CMK (cell line): ENCODE results near the gene CUX1.
"Not testable (repeated sequence)": the region's sequence is repeated elsewhere in the genome, so short reads cannot be mapped to it uniquely, and the experiment has no call there.

Experiments
- DNase-seq: peaks from one replicate; pipeline ENCODE4 v3.0.0-alpha.2; 2010; ENCODE audit warnings: low read depth

CUX1 gene, protein sequence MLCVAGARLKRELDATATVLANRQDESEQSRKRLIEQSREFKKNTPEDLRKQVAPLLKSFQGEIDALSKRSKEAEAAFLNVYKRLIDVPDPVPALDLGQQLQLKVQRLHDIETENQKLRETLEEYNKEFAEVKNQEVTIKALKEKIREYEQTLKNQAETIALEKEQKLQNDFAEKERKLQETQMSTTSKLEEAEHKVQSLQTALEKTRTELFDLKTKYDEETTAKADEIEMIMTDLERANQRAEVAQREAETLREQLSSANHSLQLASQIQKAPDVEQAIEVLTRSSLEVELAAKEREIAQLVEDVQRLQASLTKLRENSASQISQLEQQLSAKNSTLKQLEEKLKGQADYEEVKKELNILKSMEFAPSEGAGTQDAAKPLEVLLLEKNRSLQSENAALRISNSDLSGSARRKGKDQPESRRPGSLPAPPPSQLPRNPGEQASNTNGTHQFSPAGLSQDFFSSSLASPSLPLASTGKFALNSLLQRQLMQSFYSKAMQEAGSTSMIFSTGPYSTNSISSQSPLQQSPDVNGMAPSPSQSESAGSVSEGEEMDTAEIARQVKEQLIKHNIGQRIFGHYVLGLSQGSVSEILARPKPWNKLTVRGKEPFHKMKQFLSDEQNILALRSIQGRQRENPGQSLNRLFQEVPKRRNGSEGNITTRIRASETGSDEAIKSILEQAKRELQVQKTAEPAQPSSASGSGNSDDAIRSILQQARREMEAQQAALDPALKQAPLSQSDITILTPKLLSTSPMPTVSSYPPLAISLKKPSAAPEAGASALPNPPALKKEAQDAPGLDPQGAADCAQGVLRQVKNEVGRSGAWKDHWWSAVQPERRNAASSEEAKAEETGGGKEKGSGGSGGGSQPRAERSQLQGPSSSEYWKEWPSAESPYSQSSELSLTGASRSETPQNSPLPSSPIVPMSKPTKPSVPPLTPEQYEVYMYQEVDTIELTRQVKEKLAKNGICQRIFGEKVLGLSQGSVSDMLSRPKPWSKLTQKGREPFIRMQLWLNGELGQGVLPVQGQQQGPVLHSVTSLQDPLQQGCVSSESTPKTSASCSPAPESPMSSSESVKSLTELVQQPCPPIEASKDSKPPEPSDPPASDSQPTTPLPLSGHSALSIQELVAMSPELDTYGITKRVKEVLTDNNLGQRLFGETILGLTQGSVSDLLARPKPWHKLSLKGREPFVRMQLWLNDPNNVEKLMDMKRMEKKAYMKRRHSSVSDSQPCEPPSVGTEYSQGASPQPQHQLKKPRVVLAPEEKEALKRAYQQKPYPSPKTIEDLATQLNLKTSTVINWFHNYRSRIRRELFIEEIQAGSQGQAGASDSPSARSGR (N-terminal part only)

DNA sequence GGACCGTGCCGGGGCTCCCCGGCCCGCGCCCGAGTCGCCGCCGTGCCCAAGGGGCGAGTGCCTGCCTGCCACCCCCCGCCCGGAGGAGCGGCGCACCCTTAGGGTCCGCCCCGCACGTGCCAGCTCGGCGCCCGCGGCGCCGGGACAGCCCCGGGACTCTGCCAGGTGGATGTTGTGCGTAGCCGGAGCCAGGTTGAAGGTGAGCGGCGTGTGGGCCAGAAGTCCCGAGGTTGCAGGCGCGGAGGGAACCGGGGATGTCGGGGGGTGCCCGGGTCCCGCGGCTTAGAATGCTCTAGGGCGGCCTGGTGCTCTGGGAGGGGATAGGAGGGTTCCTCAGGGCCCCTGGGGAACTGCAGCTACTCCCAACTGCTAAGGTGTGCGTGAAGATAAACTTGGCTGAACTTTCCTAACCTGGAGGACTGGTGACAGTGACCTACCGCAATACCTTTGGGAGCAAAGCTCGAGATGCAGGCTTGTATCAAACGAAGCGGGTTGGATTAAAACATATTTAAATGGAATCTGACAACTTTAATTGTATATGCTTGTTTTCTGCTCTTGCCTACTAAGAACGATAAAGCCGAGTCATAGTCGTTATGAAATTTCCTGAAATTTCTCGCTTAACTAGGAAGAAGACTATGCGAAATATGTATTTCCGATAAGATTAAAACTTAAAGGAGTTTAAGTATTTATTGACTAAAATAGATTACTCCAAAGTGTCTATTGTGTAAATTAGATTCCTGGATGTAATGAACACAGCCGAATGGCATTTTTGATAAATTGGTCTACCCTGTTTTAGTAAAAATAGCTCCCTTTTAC, at the start of gene CUX1:
Gene CUX1, plus strand, starts transcription at position 156 of the 816 bp plus-strand sequence. Its CDS starts 14 bp downstream, at position 170.
- no peak for DNase-seq

DNA sequence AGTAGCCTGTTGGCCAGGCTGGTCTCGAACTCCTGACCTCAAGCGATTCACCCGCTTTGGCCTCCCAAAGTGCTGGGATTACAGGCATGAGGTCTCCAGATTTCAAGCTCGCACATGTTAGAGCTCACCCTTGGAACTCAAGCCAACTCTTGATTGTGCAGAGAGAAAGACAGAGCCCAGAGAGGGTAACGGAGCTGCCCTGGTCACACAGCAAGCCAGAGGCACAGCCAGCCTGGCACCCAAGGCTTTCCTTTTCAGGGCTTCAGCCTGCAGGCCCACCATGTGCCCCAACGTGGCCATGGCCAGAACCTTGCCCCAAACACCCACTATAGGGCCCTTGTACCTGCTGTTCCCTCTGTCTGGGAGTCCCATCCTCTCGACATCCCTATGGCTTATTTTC, 49.1 kb upstream of the CUX1 start:
- no peak for DNase-seq

DNA sequence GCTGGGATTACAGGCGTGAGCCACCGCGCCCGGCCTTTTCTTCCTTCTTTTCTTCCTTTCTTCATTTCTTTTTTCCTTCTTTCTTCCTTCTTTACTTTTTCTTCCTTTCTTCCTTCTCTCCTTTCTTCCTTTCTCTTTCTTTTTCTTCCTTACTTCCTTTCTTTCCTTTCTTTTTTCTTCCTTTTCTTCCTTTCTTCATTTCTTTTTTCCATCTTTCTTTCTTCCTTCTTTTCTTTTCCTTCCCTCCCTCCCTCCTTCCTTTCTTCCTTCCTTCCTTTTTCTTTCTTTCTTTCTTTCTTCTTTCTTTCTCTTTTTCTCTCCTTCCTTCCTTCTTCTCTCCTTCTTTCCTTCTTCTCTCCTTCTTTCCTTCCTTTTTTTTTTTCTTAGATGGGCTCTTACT, 47.0 kb upstream of the CUX1 start:
- no peak for DNase-seq

DNA sequence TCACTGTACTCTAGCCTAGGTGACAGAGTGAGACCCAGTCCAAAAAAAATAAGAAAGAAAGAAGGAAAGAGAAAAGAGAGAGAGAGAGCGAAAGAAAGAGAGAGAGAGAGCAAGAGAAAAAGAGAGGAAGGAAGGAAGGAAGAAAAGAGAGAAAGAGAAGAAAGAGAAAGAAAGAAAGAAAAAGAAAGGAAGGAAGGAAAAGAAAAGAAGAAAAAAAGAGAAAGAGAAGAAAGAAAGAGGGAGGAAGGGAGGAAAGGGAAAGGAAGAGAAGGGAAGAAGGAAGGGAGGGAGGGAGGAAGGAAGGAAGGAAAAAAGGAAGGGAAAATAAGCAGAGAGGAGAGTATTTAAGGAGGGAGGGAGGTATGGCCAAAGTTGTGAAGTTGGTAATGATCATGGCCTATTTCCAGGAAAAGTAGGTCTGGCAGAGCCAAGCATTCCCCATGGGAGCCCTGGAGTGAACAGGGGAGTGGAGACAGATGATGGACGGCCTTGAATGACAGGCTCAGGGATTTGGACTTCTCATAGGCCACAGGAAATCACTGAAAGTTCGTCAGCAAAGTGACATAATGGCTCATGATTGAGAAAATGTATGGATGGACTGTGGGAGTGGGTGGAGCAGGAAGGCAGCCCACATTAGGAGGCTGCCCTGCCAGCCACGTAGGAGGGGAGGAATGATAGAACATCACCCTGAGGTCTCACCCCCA, 44.8 kb upstream of the CUX1 start:
- no peak for DNase-seq

DNA sequence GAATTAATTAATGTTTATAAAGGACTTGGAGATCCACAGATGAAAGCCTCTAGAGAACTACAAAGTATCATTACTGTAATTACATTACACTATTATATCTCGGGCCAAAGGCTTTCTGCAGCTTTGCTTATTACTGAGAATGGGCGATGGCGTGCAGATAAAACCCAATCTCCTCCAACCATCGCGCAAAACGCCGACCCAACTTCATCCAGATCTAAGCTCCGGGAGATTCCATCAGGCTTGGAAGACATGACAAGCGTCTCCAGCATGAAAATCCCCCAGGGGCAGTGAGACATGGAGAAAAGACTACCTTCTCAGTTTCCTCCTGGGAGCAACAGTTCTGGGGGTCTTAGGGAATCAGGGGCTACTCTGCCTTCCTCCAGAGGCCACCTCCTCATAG, 42.2 kb upstream of the CUX1 start:
- no peak for DNase-seq

DNA sequence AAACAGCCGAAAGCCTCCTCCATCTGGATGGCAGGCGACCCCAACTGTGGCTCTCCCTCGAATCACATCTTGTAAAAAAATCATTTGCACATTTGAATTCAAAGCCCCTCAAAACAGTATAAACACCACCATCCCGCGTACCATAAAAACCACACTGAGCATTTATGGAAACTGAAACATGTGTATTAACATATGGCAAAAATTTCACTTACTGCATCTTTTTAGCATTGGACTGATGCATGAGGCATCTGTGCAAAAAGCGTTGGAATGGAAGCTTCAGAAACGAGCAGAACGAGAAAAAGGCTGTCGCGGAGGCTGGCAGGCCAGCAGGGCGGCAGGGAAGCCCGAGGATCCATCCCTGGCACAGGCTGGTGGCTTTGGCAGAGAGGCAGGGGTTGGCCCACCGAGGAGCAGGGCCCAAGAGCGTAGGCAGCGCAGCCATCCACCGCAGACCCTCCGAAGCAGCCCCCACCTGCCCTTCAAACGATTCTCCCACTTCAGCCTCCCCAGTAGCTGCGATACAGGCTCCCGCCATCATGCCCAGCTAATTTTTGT, 39.3 kb upstream of the CUX1 start:
- no peak for DNase-seq

DNA sequence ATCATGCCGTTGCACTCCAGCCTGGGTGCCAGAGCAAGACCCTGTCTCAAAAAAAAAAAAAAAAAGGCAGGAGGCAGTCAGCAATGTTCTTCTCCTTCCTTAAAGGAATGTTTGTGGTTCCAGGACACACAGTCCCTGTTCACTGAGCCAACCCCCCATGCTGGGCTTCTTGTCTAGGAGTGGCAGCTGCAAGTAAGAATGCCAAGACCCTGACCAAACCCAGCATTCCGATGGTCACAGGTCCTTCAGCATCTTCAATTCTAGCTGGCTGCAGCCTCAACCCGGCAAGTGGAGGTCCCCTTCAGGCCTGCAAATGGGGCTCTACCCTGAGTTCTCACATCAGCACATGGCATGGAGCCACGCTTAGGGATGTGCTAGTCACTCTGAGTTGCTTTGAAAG, 38.2 kb upstream of the CUX1 start:
- no peak for DNase-seq

DNA sequence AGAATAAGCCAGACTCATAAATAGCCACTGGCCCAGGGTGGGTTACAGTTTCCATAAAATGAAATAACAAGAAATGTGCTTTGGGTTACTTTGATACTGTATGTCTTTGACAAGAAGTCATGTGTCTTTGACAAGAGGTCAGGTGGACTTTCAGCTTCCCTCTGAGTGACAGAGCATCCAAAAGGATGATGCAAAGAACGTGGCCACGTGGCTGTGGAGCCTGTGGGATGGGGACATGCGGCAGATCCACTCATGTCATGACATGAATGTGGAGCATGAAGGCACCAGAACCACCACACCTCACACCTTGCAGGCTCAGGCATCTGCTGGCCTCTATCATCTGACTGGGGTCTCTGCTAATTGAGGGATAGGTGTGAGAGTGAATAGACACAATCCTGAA, 37.1 kb upstream of the CUX1 start:
- no peak for DNase-seq

DNA sequence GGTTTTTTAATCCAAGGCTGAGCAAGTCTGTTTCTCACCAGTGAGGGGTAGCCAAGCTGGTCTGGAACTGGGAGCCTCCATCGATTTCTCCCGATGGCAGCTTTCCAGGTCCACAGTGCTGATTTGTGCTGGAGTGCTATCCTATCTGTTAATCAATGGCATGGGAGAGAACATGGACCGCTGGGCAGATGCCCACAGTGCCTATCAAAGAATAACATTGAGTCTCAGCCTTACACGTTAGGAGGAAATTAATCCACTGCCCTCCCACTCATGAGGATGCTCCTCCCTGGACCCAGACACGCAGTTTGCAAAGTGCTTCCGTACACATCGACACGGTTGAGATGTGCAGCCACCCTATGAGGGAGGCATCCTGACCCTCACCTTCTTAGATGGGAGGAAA, 36.0 kb upstream of the CUX1 start:
- DNase-seq = no peak

DNA sequence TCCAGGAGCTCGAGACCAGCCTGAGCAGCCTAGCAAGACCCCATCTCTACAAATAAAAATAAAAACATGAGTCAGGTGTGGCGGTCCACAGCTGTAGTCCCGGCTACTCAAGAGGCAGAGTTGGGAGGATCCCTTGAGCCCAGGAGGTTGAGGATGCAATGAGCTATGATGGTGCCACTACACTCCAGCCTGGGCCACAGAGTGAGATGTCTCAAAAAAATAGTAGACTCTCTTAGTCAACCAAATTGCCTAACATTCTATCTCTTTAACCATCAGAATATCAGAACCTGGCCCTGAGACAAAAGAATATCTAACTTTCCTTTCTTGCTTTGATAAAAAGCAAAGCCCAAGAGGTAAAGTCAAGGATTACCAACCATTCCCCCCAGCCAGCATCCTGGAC, 35.0 kb upstream of the CUX1 start:
- no peak for DNase-seq

DNA sequence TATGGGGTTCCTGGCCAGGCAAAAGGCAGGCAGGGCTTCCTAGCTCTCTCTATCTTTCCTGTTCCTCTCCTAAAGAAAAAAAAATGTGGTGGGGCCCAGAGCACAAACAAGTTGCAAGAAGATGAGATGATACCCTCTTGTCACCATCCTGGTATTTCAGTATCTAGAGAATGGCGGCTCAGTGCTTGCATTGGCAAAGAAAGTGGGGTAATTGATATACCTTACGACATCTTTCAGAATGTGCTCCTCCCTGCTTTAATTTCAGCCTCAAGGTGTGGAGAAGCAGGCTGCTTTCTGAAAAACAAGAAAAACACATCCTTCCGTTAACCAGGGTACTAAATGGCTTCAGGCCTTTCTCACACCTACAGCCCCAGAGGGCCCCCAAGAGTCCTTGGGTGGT, 34.5 kb upstream of the CUX1 start:
- DNase-seq = no peak

DNA sequence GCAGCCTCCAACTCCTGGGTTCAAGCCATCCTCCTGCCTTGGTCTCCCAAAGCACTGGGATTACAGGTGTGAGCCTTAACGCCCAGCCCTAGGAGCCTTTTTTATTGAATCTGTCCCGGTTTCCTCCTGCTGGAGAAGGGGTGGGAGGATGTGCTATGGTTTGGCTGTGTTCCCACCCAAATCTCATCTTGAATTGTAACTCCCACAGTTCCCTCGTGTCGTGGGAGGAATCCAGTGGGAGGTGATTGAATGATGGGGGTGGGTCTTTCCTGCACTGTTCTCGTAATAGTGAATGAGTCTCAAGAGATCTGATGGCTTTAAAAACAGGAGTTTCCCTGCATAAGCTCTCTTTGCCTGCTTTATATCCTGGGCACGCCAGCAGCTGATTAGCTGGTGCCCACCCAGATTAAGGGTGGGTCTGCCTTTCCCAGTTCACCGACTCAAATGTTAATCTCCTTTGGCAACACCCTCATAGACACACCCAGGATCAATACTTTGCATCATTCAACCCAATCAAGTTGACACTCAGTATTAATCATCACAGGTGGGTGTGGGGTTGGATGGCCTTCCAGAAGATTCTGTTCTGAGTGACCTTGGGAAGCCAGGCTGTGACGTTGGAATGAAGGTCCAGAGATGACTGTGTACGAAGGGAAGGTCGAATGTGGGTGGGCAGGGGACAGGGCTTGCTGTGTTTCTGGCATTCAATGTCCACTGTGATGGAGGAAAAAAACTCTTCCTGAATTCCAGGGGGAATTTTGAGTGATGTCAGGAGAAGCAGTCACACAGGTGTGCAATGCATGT, 33.8 kb upstream of the CUX1 start:
- DNase-seq = no peak

DNA sequence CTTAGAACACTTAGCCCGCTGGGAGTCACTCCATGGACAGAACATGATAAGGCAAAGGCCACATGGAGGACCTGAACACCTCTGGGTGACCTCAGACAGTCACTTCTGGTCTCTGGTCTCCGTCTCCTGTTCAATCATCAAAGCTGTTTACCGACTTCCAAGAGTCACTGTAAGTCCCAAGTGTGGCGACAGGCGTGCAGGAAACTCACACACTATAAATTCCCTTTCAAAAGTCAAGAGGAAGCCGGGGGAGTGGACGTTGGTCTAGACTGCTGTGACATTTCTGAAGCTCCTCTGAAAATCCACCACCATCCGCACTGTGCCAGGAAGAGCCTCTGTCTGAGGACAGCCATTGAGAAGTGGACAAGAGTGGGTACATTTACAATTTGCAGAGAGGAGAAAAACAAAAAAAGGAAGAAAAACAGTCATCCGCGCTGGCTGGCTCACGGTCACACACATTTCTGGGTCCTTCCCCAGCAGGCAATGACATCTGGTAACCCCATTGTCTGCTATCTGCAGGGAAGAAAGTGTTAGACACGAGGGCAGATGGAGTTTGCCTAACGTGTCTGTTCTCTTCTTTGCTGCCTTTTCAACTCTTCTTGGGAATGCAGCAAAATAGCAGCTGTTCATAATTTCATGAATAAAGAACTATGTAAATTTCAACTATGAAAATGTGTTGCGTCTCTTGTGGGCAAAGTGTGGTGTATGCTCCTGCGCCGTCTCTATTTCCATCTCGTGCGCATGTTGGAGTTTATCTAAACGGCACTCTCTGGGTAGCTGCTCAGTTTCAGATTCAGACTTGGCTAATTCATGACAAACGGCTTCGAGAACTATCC, 32.9 kb upstream of the CUX1 start:
- peak; percentile 15 for DNase-seq

DNA sequence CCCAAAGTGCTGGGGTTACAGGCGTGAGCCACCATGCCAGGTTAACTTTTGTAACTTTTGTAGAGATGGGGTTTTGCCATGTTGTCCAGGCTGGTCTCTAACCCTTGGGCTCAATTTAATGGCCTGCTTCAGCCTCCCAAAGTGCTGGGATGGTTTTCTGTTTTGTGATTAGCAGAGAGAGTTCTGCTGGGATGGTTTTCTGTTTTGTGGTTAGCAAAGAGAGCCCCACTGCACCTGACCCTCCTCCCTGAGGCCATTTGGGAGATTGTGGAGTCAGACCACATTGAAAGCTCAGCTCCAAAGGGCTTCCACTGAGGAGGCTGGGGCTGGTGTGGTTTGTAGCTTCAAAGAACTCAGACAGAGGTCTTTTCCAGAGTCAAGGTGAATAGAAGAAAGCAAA, 29.6 kb upstream of the CUX1 start:
- DNase-seq = no peak

DNA sequence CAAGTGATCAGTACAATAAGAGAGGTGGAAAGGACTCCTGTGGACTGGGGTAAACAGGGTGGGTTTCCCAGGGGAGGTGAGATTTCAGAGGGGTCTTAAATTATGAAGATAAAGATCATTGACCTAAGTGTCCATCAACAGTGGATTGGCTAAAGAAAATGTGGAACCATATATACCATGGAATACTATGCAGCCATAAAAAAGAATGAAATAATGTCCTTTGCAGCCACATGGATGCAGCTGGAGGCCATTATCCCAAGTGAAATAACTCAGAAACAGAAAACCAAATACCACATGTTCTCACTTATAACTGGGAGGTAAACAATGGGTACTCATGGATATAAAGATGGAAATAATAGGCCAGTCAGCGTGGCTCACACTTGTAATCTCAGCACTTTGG, 28.9 kb upstream of the CUX1 start:
- no peak for DNase-seq

DNA sequence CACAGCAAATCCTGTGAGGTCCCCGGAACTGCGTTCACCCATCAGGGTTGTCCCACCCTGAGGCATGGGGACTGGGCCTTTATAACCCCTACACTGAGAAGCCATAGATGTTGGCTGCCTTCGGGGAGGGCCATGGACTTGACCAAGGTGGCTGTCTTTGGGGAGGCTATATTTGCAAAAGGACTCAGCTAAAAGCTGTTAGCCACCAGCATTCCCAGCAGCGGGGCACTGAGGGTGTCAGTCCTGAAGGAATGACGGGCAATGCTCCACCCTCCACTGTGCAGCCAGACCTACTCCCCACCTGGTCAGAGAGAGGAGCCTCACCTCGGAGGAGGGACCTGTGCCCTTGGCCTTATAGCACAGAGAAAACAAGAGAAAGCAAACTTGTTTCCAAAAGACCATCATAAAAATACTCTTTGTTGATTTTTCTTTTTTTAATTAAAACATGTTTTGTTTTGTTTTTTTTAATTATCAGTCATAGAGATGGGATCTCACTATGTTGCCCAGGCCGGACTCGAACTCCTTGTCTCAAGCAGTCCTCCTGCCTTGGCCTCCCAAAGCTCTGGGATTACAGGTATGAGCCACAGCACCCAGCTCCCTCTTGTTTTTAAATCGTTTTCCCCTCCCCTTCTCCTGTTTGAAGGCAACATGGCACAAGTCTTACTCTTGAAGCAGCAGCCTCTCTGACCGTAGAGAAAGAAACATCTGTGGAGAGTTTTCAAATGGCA, 26.7 kb upstream of the CUX1 start:
- no peak for DNase-seq

DNA sequence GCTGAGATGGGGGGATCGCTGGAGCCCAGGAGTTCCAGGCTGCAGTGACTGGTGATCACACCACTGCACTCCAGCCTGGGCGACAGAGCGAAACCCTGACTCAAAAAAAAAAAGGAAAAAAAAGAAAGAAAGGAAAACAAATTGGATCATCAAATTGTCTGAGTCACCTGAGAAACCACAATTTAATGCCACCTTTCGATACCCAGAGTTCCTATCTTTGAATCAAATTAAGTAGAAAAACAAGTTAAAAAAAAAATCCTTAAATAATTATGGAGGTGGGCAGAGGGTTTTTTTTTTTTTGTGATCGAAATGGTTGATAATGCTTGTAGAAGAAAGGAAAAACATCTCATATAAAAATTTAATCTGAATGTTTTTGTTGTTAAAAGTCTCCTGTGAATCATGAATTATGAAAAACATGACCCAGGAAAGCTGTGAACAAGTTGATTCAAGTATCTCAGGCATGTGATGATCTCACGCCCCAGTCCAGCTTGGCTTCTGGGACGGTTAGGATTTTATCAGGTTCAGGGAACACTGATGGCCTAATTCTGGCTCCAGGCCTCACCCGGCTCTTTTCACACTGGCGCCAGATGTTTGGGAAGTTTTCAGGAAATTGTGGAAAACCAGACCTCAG, 25.3 kb upstream of the CUX1 start:
- no peak for DNase-seq

DNA sequence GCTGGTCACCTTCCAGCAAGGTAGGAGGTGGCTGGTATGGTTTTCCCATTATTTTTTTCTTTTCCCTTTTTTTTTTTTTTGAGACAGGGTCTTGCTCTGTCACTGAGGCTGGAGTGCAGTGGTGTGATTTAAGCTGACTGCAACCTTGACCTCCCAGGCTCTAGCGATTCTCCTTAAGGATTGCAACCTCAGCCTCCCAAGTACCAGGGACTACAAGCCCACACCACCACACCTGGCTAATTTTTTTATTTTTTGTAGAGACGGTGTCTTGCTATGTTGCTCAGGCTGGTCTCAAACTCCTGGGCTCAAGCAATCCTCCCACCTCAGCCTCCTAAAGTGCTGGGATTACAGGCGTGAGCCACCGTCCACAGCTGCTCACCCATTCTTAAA, 24.7 kb upstream of the CUX1 start:
- DNase-seq = not testable (repeated sequence)
